ENCODE results near the gene AGAP3.

Gene AGAP3

GRCh38 chr7:151173386-151174245 is 87.3 kb downstream of the AGAP3 start:
- peaks cover 99% of the 10 kb centered on the region for H3K27me3 ChIP-seq
- TF ChIP-seq CTCF (IDR thresholded peaks at IDR 0.05), result no peak
- H3K4me3 ChIP-seq (ENCODE audit: low read depth in 1 of 2, low read length in 1 of 2), result no peak overlapping the region
- no peaks in the 10 kb centered on the region for H3K4me1 ChIP-seq (ENCODE audit: control insufficient read depth in 1 of 2, insufficient read depth in 1 of 2, low read depth in 1 of 2, low read length in 1 of 2)
- no peak overlapping the region for H3K27ac ChIP-seq
- no peaks in the 10 kb centered on the region for H3K9me3 ChIP-seq
- no peaks in the 10 kb centered on the region for H3K36me3 ChIP-seq

- no peak overlapping the region for H3K27ac ChIP-seq
- H3K36me3 ChIP-seq, result no peaks in the 10 kb centered on the region
- H3K9me3 ChIP-seq, result no peaks in the 10 kb centered on the region
- peaks cover 99% of the 10 kb centered on the region for H3K27me3 ChIP-seq
- H3K4me3 ChIP-seq (ENCODE audit: low read depth in 1 of 2, low read length in 1 of 2), result no peak overlapping the region
- TF ChIP-seq CTCF (IDR thresholded peaks at IDR 0.05), result no peak
- H3K4me1 ChIP-seq (ENCODE audit: control insufficient read depth in 1 of 2, insufficient read depth in 1 of 2, low read depth in 1 of 2, low read length in 1 of 2), result no peaks in the 10 kb centered on the region
Measured at GRCh38 chr7:151174246-151175046, 88.2 kb downstream of the AGAP3 start.

GRCh38 chr7:151175047-151175792 is 88.9 kb downstream of the AGAP3 start:
- Histone ChIP-seq H3K9me3 (no peaks in the 10 kb centered on the region), H3K27me3 (peaks cover 95% of the 10 kb centered on the region), H3K4me1 (ENCODE audit: control insufficient read depth in 1 of 2, insufficient read depth in 1 of 2, low read depth in 1 of 2, low read length in 1 of 2) (no peaks in the 10 kb centered on the region), H3K4me3 (ENCODE audit: low read depth in 1 of 2, low read length in 1 of 2) (no peak overlapping the region), H3K36me3 (no peaks in the 10 kb centered on the region), H3K27ac (no peak overlapping the region)
- TF ChIP-seq CTCF (IDR thresholded peaks at IDR 0.05), result no peak

- Histone ChIP-seq H3K27me3 (peaks cover 89% of the 10 kb centered on the region), H3K4me1 (ENCODE audit: control insufficient read depth in 1 of 2, insufficient read depth in 1 of 2, low read depth in 1 of 2, low read length in 1 of 2) (no peaks in the 10 kb centered on the region), H3K27ac (no peak overlapping the region), H3K4me3 (ENCODE audit: low read depth in 1 of 2, low read length in 1 of 2) (no peak overlapping the region), H3K9me3 (no peaks in the 10 kb centered on the region), H3K36me3 (no peaks in the 10 kb centered on the region)
- no peak for TF ChIP-seq CTCF (IDR thresholded peaks at IDR 0.05)
Measured at GRCh38 chr7:151175793-151176311, 89.6 kb downstream of the AGAP3 start.

GRCh38 chr7:151176401-151176800 is 90.1 kb downstream of the AGAP3 start:
- H3K4me3 ChIP-seq (ENCODE audit: low read depth in 1 of 2, low read length in 1 of 2), result no peak overlapping the region
- no peaks in the 10 kb centered on the region for H3K4me1 ChIP-seq (ENCODE audit: control insufficient read depth in 1 of 2, insufficient read depth in 1 of 2, low read depth in 1 of 2, low read length in 1 of 2)
- H3K9me3 ChIP-seq, result no peaks in the 10 kb centered on the region
- TF ChIP-seq CTCF (IDR thresholded peaks at IDR 0.05), result no peak
- no peak overlapping the region for H3K27ac ChIP-seq
- H3K27me3 ChIP-seq, result peaks cover 84% of the 10 kb centered on the region
- H3K36me3 ChIP-seq, result no peaks in the 10 kb centered on the region

Measured in neutrophil (primary cell).